HEK293T (cell line): ENCODE data around the gene THG1L.

ENCODE experiments used
- ARNT ChIP-seq: fragments of 450-650 bp; IDR thresholded peaks from 2 replicates; pipeline ENCODE4 v1.6.1; 2017; ENCODE audit warnings: mild to moderate bottlenecking
- BHLHE40 ChIP-seq: fragments of 450-650 bp; IDR thresholded peaks from 2 replicates; pipeline ENCODE4 v1.6.1; 2016; ENCODE audit warnings: mild to moderate bottlenecking, moderate library complexity, borderline replicate concordance
- CTBP1 ChIP-seq: fragments of 450-650 bp; IDR thresholded peaks from 2 replicates; pipeline ENCODE4 v1.6.1; 2016; ENCODE audit warnings: borderline replicate concordance
- FOXA1 ChIP-seq: fragments of 450-650 bp; IDR thresholded peaks from 2 replicates; pipeline ENCODE4 v1.6.1; 2016; ENCODE audit warnings: mild to moderate bottlenecking
- FOXM1 ChIP-seq: fragments of 450-650 bp; IDR thresholded peaks from 2 replicates; pipeline ENCODE4 v1.6.1; 2017; ENCODE audit warnings: mild to moderate bottlenecking, borderline replicate concordance
- L3MBTL2 ChIP-seq: fragments of 450-650 bp; conservative IDR thresholded peaks from 2 replicates; pipeline ENCODE4 v1.6.1; 2016; ENCODE audit warnings: mild to moderate bottlenecking
- NFRKB ChIP-seq: fragments of 450-650 bp; IDR thresholded peaks from 2 replicates; pipeline ENCODE4 v1.6.1; 2016; ENCODE audit warnings: mild to moderate bottlenecking, moderate library complexity
- SP1 ChIP-seq: fragments of 450-650 bp; IDR thresholded peaks from 2 replicates; pipeline ENCODE4 v1.6.1; 2017
- SUZ12 ChIP-seq: fragments of 450-650 bp; IDR thresholded peaks from 2 replicates; pipeline ENCODE4 v1.6.1; 2016; ENCODE audit warnings: mild to moderate bottlenecking
- ZNF384 ChIP-seq: fragments of 450-650 bp; IDR thresholded peaks from 2 replicates; pipeline ENCODE4 v1.6.1; 2016

- TF ChIP-seq CTBP1 (no peak), BHLHE40 (no peak), SP1 (no peak), ZNF384 (no peak), FOXA1 (no peak), FOXM1 (no peak), SUZ12 (no peak), ARNT (no peak), L3MBTL2 (no peak), NFRKB (no peak)
These were observed 1.5 kb downstream of the THG1L start for GRCh38 chr5:157732596-157733262.
